ENCODE data around the gene RNPEP. TPM values are rescaled to one million over a fixed set of nuclear protein-coding genes. Genes with fewer than 3 reads are reported as not detected.

RNPEP gene
- total RNA-seq, 4 donors from 2014 or later: 33.0 to 49.0 (median 44.0) TPM

DNA sequence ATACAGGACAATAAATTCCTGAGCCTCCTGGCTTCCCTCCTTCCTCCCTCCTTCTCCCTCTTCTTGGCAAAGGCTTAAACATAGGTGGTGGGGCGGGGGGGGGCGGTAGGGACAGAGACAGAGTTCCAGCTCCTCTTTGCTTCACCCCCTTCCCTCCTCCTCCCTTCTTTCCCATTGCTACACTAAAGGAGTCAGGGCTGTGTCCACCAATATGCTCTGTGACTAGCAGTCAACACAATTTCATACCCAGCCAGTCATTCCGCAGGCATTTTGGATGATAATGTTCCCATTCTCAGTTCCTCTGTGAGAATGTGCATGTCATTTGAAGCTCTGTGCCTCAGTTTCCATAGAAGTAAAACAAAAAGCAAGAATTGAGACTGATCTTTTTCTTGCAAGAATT lies 37.8 kb upstream of the RNPEP start:
- no peak for TF ChIP-seq EP300 (IDR thresholded peaks at IDR 0.05)
- peak in 1 of 2 donors; percentile 44 for TF ChIP-seq POLR2AphosphoS5 (IDR thresholded peaks at IDR 0.05)
- intact Hi-C loops (cut with DNase I): no loop called here
- H3K4me3 ChIP-seq: peak overlapping the region; percentile 74 to 91 (median 82)
- no peak for DNase-seq (ENCODE audit: extremely low spot score)
- H3K4me1 ChIP-seq: peaks cover 8 to 48% (median 33%) of the 10 kb centered on the region in 4 donors
- 36% methylated on average over 2 of the region's 3 CpGs for WGBS
- H3K27ac ChIP-seq (replicated peaks in 1 of 4): peak overlapping the region; percentile 92 to 95 (median 94)
- H3K9me3 ChIP-seq: no peaks in the 10 kb centered on the region
- H3K36me3 ChIP-seq: peaks cover 0 to 10% (median 0%) of the 10 kb centered on the region in 4 donors
- no peaks in the 10 kb centered on the region for H3K27me3 ChIP-seq

DNA sequence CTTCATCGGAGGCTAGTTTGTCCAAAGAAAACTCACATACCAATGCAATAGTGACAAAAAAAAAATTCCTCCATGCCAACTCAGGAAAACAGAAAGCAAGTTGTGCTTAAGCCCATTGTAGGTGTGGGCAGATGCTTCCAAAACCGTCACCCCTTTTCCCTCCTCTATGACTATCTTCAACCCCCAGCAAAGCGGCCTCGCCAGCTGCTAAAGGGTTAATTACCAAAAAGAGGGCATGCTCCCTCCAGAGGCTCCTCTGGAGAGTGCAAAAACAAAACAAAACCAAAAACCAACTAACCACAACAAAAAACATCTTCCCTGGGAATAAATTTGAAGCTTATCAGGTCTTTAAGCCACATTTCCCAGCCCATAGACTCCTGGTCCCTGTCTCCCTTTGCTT lies 37.3 kb upstream of the RNPEP start:
- intact Hi-C loops (cut with DNase I): no loop called here
- DNase-seq (ENCODE audit: extremely low spot score): no peak
- H3K36me3 ChIP-seq: peaks cover 0 to 10% (median 0%) of the 10 kb centered on the region in 4 donors
- no peaks in the 10 kb centered on the region for H3K9me3 ChIP-seq
- peak; percentile 26 to 55 (median 31) for TF ChIP-seq CTCF (IDR thresholded peaks at IDR 0.05)
- TF ChIP-seq POLR2AphosphoS5 (IDR thresholded peaks at IDR 0.05): peak; percentile 23 to 53
- no peak for TF ChIP-seq POLR2A (IDR thresholded peaks at IDR 0.05; ENCODE audit: low read depth)
- H3K4me3 ChIP-seq: peak overlapping the region; percentile 74 to 91 (median 82)
- WGBS: 21% methylated on average over 4 of the region's 4 CpGs
- peak overlapping the region; percentile 92 to 95 (median 94) for H3K27ac ChIP-seq (replicated peaks in 1 of 4)
- H3K27me3 ChIP-seq: no peaks in the 10 kb centered on the region
- peaks cover 8 to 45% (median 28%) of the 10 kb centered on the region in 4 donors for H3K4me1 ChIP-seq

DNA sequence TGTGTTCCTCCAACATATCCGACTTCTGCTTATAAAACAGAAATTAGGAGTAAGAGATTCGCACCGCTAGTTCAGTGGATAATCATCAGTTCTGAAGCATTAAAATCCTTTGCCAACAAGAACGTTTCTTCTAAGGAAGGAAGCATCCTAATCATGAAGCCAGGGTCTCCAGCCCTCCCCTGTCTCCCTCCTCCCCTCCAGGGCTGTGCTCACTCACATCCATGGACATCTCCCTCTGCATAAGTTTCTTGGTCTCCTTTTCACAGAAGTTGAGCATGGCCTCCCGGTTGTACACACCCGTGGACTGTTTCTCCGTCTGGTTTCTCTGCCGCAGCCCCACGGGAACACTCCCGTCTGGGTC lies 36.6 kb upstream of the RNPEP start:
- peak overlapping the region; percentile 74 to 91 (median 82) for H3K4me3 ChIP-seq
- H3K27me3 ChIP-seq: no peaks in the 10 kb centered on the region
- no peak for DNase-seq (ENCODE audit: extremely low spot score)
- H3K4me1 ChIP-seq: peaks cover 8 to 38% (median 21%) of the 10 kb centered on the region in 4 donors
- no peak for TF ChIP-seq POLR2AphosphoS5 (IDR thresholded peaks at IDR 0.05)
- TF ChIP-seq POLR2A (IDR thresholded peaks at IDR 0.05; ENCODE audit: low read depth): no peak
- TF ChIP-seq CTCF (IDR thresholded peaks at IDR 0.05): no peak
- no peak for TF ChIP-seq EP300 (IDR thresholded peaks at IDR 0.05)
- H3K27ac ChIP-seq (replicated peaks in 1 of 4): peak overlapping the region; percentile 92 to 95 (median 94)
- peaks cover 0 to 10% (median 0%) of the 10 kb centered on the region in 4 donors for H3K36me3 ChIP-seq
- H3K9me3 ChIP-seq: no peaks in the 10 kb centered on the region
- WGBS: 20% methylated on average over 10 of the region's 10 CpGs
- intact Hi-C loops (cut with DNase I): loop anchor here (2.0 kb wide), 1 partner anchor 49 kb away; no protein-coding TSS in a partner anchor

DNA sequence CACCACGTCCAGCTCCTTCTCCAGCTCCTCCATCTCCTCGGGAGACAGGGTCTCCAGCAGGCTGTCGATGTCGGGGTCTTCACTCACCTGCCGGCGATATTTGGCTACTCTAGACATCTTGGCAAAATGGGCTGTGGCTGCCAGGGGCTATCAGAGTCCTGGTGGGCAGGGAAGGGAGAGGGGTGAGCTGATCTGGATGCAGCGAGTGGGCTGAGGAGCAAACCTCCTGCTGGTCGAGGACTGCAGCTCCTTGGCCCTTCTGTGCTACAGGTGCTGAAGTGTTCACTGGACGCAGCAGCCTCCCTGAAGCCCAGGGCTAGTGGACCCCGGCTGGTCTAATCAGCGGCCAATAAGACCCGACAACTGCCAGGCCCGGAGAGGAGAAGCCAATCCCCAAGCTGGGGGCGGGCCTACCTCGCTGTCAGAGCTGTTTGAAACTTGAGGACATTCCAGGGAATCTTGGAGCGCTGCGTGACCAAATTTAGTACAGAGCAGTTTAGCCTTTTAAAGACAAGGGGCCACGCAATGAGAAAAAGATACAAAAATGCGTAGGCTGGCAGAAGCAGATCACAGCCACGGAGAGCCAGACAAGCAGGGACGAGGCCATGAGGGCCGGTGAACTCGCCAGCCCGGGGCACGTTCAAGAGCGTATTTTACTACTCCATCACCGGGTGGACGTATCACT lies 36.1 kb upstream of the RNPEP start, which contains the start of gene LMOD1:
TSS of gene LMOD1 (minus strand) at position 325 of the 685 bp plus-strand sequence. CDS start at position 117, 208 bp downstream.
- Histone ChIP-seq H3K9me3 (no peaks in the 10 kb centered on the region), H3K4me3 (peak within 1 kb of the TSS; percentile 74 to 91 (median 82)), H3K27me3 (no peaks in the 10 kb centered on the region), H3K36me3 (peaks cover 0 to 10% (median 0%) of the 10 kb centered on the region in 4 donors), H3K4me1 (peaks cover 7 to 33% (median 18%) of the 10 kb centered on the region in 4 donors), H3K27ac (replicated peaks in 1 of 4) (peak within 1 kb of the TSS; percentile 92 to 95 (median 94))
- under 1% methylated on average over 28 of the region's 28 CpGs for WGBS
- peak; percentile 97 for DNase-seq (ENCODE audit: extremely low spot score)
- TF ChIP-seq POLR2A (IDR thresholded peaks at IDR 0.05; ENCODE audit: low read depth) (peak; percentile 78), EP300 (IDR thresholded peaks at IDR 0.05) (no peak), POLR2AphosphoS5 (IDR thresholded peaks at IDR 0.05) (peak; percentile 98 to 100), CTCF (IDR thresholded peaks at IDR 0.05) (peak in 1 of 3 experiments; percentile 6)
- intact Hi-C loops (cut with DNase I): loop anchor here (2.0 kb wide), 1 partner anchor 50 kb away; no protein-coding TSS in a partner anchor

DNA sequence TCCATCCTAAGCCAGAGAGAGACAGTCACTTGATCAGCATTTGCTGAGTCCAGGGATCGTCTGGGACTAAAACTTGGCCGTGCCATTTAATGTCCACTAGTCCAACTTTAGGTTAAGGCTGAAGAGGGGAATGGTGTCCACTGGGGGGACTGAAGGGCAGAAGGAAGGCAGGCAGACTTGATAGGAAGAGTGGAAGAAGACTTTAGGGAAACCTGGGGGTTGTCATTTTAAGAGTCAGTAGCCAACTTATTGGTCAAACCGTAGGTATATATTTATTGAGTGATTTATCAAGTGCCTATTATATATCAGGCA lies 34.8 kb upstream of the RNPEP start:
- peak overlapping the region; percentile 92 to 95 (median 94) for H3K27ac ChIP-seq (replicated peaks in 1 of 4)

More for the DNA sequence above, 34.8 kb upstream of the RNPEP start:
- H3K9me3 ChIP-seq: no peaks in the 10 kb centered on the region
- intact Hi-C loops (cut with DNase I): loop anchor here (2.0 kb wide), 1 partner anchor 51 kb away; no protein-coding TSS in a partner anchor
- peaks cover 0 to 6% (median 0%) of the 10 kb centered on the region in 4 donors for H3K36me3 ChIP-seq
- DNase-seq (ENCODE audit: extremely low spot score): no peak
- WGBS: 35% methylated on average over 3 of the region's 3 CpGs
- peaks cover 4 to 31% (median 15%) of the 10 kb centered on the region in 4 donors for H3K4me1 ChIP-seq
- peak overlapping the region; percentile 74 to 91 (median 82) for H3K4me3 ChIP-seq
- TF ChIP-seq POLR2A (IDR thresholded peaks at IDR 0.05; ENCODE audit: low read depth) (no peak), POLR2AphosphoS5 (IDR thresholded peaks at IDR 0.05) (no peak), CTCF (IDR thresholded peaks at IDR 0.05) (no peak), EP300 (IDR thresholded peaks at IDR 0.05) (no peak)
- H3K27me3 ChIP-seq: no peaks in the 10 kb centered on the region

Measured in esophagus muscularis mucosa (tissue), 4 donors.